ENCODE measurements around the gene RFX7. TPM values are rescaled to one million over a fixed set of nuclear protein-coding genes. Genes with fewer than 3 reads are reported as not detected.

Gene RFX7
- total RNA-seq, 1 experiment from 2014 or later, result 34.4 TPM

GRCh38 chr15:56042498-56042897 lies 201.2 kb downstream of the RFX7 start:
- intact Hi-C loops (cut with micrococcal nuclease; ENCODE audit: unreplicated experiment), result loop anchor here (5.0 kb wide), 1 partner anchor 50 kb away; the partner anchor contains the start of gene NEDD4
- H3K4me3 ChIP-seq (ENCODE audit: low read depth, low read length, poor library complexity, severe bottlenecking), result no peak overlapping the region
- CTCF ChIA-PET, result no interaction called here

DNA sequence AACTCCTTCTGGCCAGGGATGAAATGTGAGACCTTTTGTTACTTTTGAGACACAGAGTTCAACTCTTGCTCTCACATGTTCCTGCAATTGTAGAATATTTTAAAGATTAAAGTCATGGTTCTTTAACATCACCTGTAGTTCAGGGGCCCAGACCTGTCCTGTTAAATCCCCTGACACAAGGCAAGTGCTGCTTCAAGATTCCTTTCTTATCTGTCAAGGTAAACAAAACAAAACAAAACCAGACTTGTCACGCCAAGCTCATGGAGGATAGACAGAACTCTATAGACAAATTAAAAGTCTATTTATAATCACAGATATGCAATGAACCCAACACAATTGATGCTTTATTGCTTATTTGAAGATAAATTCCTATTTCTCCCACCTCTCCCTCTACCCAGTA lies 201.6 kb downstream of the RFX7 start:
- no peaks in the 10 kb centered on the region for H3K27me3 ChIP-seq (replicated peaks; ENCODE audit: insufficient read depth, low read depth, low read length, poor library complexity)
- H3K36me3 ChIP-seq (ENCODE audit: insufficient read depth, low read length, poor library complexity, severe bottlenecking), result no peaks in the 10 kb centered on the region
- ChIA-PET POLR2A (ENCODE audit: low non-redundant PET) (no interaction called here), CTCF (no interaction called here)
- no peak for DNase-seq (ENCODE audit: low spot score)
- TF ChIP-seq EZH2 (IDR thresholded peaks at IDR 0.05; ENCODE audit: borderline replicate concordance, low read depth, low read length, poor library complexity, severe bottlenecking), result no peak
- TF ChIP-seq, protein P1, sequence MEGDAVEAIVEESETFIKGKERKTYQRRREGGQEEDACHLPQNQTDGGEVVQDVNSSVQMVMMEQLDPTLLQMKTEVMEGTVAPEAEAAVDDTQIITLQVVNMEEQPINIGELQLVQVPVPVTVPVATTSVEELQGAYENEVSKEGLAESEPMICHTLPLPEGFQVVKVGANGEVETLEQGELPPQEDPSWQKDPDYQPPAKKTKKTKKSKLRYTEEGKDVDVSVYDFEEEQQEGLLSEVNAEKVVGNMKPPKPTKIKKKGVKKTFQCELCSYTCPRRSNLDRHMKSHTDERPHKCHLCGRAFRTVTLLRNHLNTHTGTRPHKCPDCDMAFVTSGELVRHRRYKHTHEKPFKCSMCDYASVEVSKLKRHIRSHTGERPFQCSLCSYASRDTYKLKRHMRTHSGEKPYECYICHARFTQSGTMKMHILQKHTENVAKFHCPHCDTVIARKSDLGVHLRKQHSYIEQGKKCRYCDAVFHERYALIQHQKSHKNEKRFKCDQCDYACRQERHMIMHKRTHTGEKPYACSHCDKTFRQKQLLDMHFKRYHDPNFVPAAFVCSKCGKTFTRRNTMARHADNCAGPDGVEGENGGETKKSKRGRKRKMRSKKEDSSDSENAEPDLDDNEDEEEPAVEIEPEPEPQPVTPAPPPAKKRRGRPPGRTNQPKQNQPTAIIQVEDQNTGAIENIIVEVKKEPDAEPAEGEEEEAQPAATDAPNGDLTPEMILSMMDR (conservative IDR thresholded peaks at IDR 0.05; ENCODE audit: low read depth, low read length), result no peak
- H3K4me1 ChIP-seq (ENCODE audit: insufficient read depth, low read length, poor library complexity, severe bottlenecking), result peaks cover 16% of the 10 kb centered on the region
- no peaks in the 10 kb centered on the region for H3K9me3 ChIP-seq (ENCODE audit: low read depth, low read length, poor library complexity, severe bottlenecking)
- intact Hi-C loops (cut with micrococcal nuclease; ENCODE audit: unreplicated experiment), result loop anchor here (5.0 kb wide), 1 partner anchor 50 kb away; the partner anchor contains the start of gene NEDD4
- H3K4me3 ChIP-seq (ENCODE audit: low read depth, low read length, poor library complexity, severe bottlenecking), result no peak overlapping the region
- H3K27ac ChIP-seq (ENCODE audit: low read depth, low read length, poor library complexity, severe bottlenecking), result no peak overlapping the region
- BruUV-seq (replicated peaks), result no TSS peak

More at GRCh38 chr15:56042498-56042897, 201.2 kb downstream of the RFX7 start:
- Histone ChIP-seq H3K4me1 (ENCODE audit: insufficient read depth, low read length, poor library complexity, severe bottlenecking) (peaks cover 16% of the 10 kb centered on the region), H3K27me3 (replicated peaks; ENCODE audit: insufficient read depth, low read depth, low read length, poor library complexity) (no peaks in the 10 kb centered on the region), H3K9me3 (ENCODE audit: low read depth, low read length, poor library complexity, severe bottlenecking) (no peaks in the 10 kb centered on the region), H3K36me3 (ENCODE audit: insufficient read depth, low read length, poor library complexity, severe bottlenecking) (no peaks in the 10 kb centered on the region), H3K27ac (ENCODE audit: low read depth, low read length, poor library complexity, severe bottlenecking) (no peak overlapping the region)
- TF ChIP-seq EZH2 (IDR thresholded peaks at IDR 0.05; ENCODE audit: borderline replicate concordance, low read depth, low read length, poor library complexity, severe bottlenecking), result no peak
- TF ChIP-seq, protein P1 (conservative IDR thresholded peaks at IDR 0.05; ENCODE audit: low read depth, low read length), result no peak
- DNase-seq (ENCODE audit: low spot score), result no peak
- POLR2A ChIA-PET (ENCODE audit: low non-redundant PET), result no interaction called here
- no TSS peak for BruUV-seq (replicated peaks)

DNA sequence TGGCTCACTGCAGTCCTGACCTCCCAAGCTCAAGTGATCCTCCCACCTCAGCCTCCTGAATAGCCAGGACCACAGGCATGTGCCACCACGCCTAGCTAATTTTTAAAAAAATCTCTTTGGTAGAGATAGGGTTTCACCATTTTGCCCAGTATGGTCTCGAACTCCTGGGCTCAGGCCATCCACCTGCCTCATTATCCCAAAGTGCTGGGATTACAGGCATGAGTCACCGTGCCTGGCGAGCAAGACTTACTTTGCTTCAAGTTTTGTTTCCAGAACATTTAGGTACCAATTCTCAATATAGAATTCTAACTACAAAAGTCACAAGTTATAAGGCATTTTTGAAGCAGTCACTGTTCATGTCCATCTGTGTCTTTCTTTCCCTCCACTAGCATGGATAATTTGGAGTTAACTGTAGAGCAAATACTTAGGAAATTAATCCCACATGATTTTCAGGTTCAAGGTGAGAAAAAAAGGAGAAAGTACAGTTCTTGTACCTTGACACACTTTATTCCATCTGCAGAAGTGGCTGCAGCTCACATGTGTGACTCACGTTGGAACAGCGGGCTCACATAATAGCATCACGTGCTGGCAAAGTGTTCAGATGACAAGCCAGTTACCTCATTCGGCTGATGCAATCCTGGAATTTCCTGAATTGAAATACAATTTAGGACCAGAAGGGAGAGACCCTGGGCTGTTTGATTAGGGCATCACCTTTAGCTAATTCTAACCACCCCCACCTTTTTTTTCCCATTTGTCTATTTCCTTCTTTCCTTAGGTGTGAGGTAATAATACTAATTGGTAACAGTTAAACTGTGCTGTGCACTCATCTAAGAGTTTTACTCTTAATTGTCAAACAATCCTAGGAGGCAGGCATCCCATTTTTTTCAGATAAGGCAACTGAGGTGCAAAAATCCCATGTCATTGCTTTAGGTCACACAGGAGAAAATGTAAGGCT lies 203.3 kb downstream of the RFX7 start:
- Histone ChIP-seq H3K4me3 (ENCODE audit: low read depth, low read length, poor library complexity, severe bottlenecking) (no peak overlapping the region), H3K36me3 (ENCODE audit: insufficient read depth, low read length, poor library complexity, severe bottlenecking) (no peaks in the 10 kb centered on the region), H3K4me1 (ENCODE audit: insufficient read depth, low read length, poor library complexity, severe bottlenecking) (peaks cover 16% of the 10 kb centered on the region), H3K9me3 (ENCODE audit: low read depth, low read length, poor library complexity, severe bottlenecking) (no peaks in the 10 kb centered on the region), H3K27me3 (replicated peaks; ENCODE audit: insufficient read depth, low read depth, low read length, poor library complexity) (no peaks in the 10 kb centered on the region), H3K27ac (ENCODE audit: low read depth, low read length, poor library complexity, severe bottlenecking) (peak overlapping the region; percentile 64)
- TSS peak; percentile 89 for BruUV-seq (replicated peaks)
- CTCF ChIA-PET, result no interaction called here
- peak; percentile 89 for DNase-seq (ENCODE audit: low spot score)
- intact Hi-C loops (cut with micrococcal nuclease; ENCODE audit: unreplicated experiment), result loop anchor here (5.0 kb wide), 1 partner anchor 48 kb away; the partner anchor contains the start of gene NEDD4
- POLR2A ChIA-PET (ENCODE audit: low non-redundant PET), result no interaction called here
- no peak for TF ChIP-seq EZH2 (IDR thresholded peaks at IDR 0.05; ENCODE audit: borderline replicate concordance, low read depth, low read length, poor library complexity, severe bottlenecking)
- TF ChIP-seq, protein P1 (conservative IDR thresholded peaks at IDR 0.05; ENCODE audit: low read depth, low read length), result no peak
